A673 (cell line): Measurements from ENCODE around the gene MAGOH.

Source experiments
- CTCF ChIP-seq: fragments of 300-800, 200-600 bp; sonication (generic); conservative IDR thresholded peaks from 2 replicates; pipeline ENCODE4 v1.5.1; 2017; ENCODE audit warnings: low read depth, mild to moderate bottlenecking, antibody characterized with exemption, low read length, moderate library complexity, mixed read lengths
- EZH2 ChIP-seq: fragments of 200-600 bp; sonication (generic); IDR thresholded peaks from 2 replicates; pipeline ENCODE4 v1.6.1; 2017; ENCODE audit warnings: borderline replicate concordance, low read depth, mild to moderate bottlenecking, mixed read lengths, antibody characterized with exemption, low read length; ENCODE audit not compliant: poor library complexity, severe bottlenecking

- TF ChIP-seq CTCF (no peak), EZH2 (no peak)
Observed at GRCh38 chr1:53249706-53250105, 11.4 kb upstream of the MAGOH start.
